ENCODE measurements around the gene EGFR. TPM values are rescaled to one million over a fixed set of nuclear protein-coding genes. Genes with fewer than 3 reads are reported as not detected.

EGFR gene
- total and polyA plus RNA-seq, 2 donors (not counting 1 experiment from before 2014, with no cell fraction given) = 55.3 to 62.8 TPM

- H3K36me3 ChIP-seq (ENCODE audit: control insufficient read depth, insufficient read depth, low read length) = peaks cover 5% of the 10 kb centered on the region
- no peak for TF ChIP-seq EZH2 (IDR thresholded peaks at IDR 0.05; ENCODE audit: low read length, missing control alignments)
- no peak for TF ChIP-seq CTCF (conservative IDR thresholded peaks at IDR 0.05 in 1 of 2, IDR thresholded peaks at IDR 0.05 in 1 of 2; ENCODE audit: low read depth in 1 of 2, low read length in 2 of 2)
- no peaks in the 10 kb centered on the region for H3K9me3 ChIP-seq (ENCODE audit: control insufficient read depth, insufficient read depth, low read depth, low read length)
- H3K27ac ChIP-seq (ENCODE audit: insufficient read depth, low read length) = peak overlapping the region; percentile 86
- H3K4me2 ChIP-seq (ENCODE audit: extremely low read depth, insufficient read depth, low read length) = peak overlapping the region; percentile 91
- no peak overlapping the region for H2AFZ ChIP-seq (ENCODE audit: low read length)
- H3K9ac ChIP-seq (ENCODE audit: insufficient read depth, low read length) = peak overlapping the region; percentile 95
- peak in 1 of 2 donors; percentile 29 for DNase-seq (ENCODE audit: low read depth in 2 of 2)
- H3K4me1 ChIP-seq (ENCODE audit: control insufficient read depth, extremely low read depth, insufficient read depth, low read length) = peaks cover 10% of the 10 kb centered on the region
- H3K27me3 ChIP-seq (ENCODE audit: control insufficient read depth, insufficient read depth, low read length) = no peaks in the 10 kb centered on the region
- peak overlapping the region; percentile 64 to 86 (median 82) for H3K4me3 ChIP-seq (replicated peaks in 1 of 4; ENCODE audit: control extremely low read depth in 1 of 4, insufficient read depth in 1 of 4, low read depth in 3 of 4, low read length in 4 of 4)
- peaks cover 65% of the 10 kb centered on the region for H3K79me2 ChIP-seq (ENCODE audit: control insufficient read depth, insufficient read depth, low read length)
- H4K20me1 ChIP-seq (ENCODE audit: control insufficient read depth, extremely low read depth, insufficient read depth, low read length) = no peaks in the 10 kb centered on the region
Measured at GRCh38 chr7:55019691-55020465, 1.1 kb downstream of the EGFR start.

- peaks cover 16% of the 10 kb centered on the region for H3K4me1 ChIP-seq (ENCODE audit: control insufficient read depth, extremely low read depth, insufficient read depth, low read length)
- H3K9me3 ChIP-seq (ENCODE audit: control insufficient read depth, insufficient read depth, low read depth, low read length) = no peaks in the 10 kb centered on the region
- peak overlapping the region; percentile 64 to 86 (median 82) for H3K4me3 ChIP-seq (replicated peaks in 1 of 4; ENCODE audit: control extremely low read depth in 1 of 4, insufficient read depth in 1 of 4, low read depth in 3 of 4, low read length in 4 of 4)
- H3K4me2 ChIP-seq (ENCODE audit: extremely low read depth, insufficient read depth, low read length) = peak overlapping the region; percentile 91
- peak overlapping the region; percentile 95 for H3K9ac ChIP-seq (ENCODE audit: insufficient read depth, low read length)
- DNase-seq (ENCODE audit: low read depth in 2 of 2) = peak; percentile 62 to 72
- peaks cover 5% of the 10 kb centered on the region for H3K36me3 ChIP-seq (ENCODE audit: control insufficient read depth, insufficient read depth, low read length)
- H3K27me3 ChIP-seq (ENCODE audit: control insufficient read depth, insufficient read depth, low read length) = no peaks in the 10 kb centered on the region
- H2AFZ ChIP-seq (ENCODE audit: low read length) = no peak overlapping the region
- H4K20me1 ChIP-seq (ENCODE audit: control insufficient read depth, extremely low read depth, insufficient read depth, low read length) = no peaks in the 10 kb centered on the region
- no peak for TF ChIP-seq CTCF (conservative IDR thresholded peaks at IDR 0.05 in 1 of 2, IDR thresholded peaks at IDR 0.05 in 1 of 2; ENCODE audit: low read depth in 1 of 2, low read length in 2 of 2)
- peak overlapping the region; percentile 86 for H3K27ac ChIP-seq (ENCODE audit: insufficient read depth, low read length)
- peaks cover 71% of the 10 kb centered on the region for H3K79me2 ChIP-seq (ENCODE audit: control insufficient read depth, insufficient read depth, low read length)
Measured at GRCh38 chr7:55020466-55020871, 1.7 kb downstream of the EGFR start.

DNA sequence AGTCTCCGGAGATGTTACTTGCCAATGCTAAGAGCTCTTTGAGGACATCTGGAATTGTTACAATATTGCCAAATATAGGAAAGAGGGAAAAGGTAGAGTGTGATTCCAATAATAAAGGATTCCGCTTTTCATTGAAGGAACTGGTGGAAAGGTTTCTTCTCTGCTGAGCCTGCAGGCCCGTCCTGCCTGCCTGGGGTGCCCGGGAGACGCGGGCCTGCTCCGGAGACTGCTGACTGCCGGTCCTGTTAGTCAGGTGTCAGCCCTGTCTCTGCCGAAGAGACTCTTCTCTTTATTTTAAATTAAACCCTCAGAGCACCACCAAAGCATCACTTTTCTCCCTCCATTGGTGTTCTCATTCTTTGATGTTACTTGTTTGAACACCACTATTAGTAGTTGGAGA, 2.2 kb downstream of the EGFR start:
- Histone ChIP-seq H3K4me2 (ENCODE audit: extremely low read depth, insufficient read depth, low read length) (peak overlapping the region; percentile 91), H4K20me1 (ENCODE audit: control insufficient read depth, extremely low read depth, insufficient read depth, low read length) (no peaks in the 10 kb centered on the region), H3K36me3 (ENCODE audit: control insufficient read depth, insufficient read depth, low read length) (peaks cover 5% of the 10 kb centered on the region), H3K4me3 (replicated peaks in 1 of 4; ENCODE audit: control extremely low read depth in 1 of 4, insufficient read depth in 1 of 4, low read depth in 3 of 4, low read length in 4 of 4) (peak overlapping the region; percentile 64 to 86 (median 82)), H3K27ac (ENCODE audit: insufficient read depth, low read length) (peak overlapping the region; percentile 86), H3K9ac (ENCODE audit: insufficient read depth, low read length) (no peak overlapping the region), H3K9me3 (ENCODE audit: control insufficient read depth, insufficient read depth, low read depth, low read length) (no peaks in the 10 kb centered on the region), H3K79me2 (ENCODE audit: control insufficient read depth, insufficient read depth, low read length) (peaks cover 77% of the 10 kb centered on the region), H2AFZ (ENCODE audit: low read length) (no peak overlapping the region), H3K27me3 (ENCODE audit: control insufficient read depth, insufficient read depth, low read length) (no peaks in the 10 kb centered on the region), H3K4me1 (ENCODE audit: control insufficient read depth, extremely low read depth, insufficient read depth, low read length) (peaks cover 22% of the 10 kb centered on the region)
- DNase-seq (ENCODE audit: low read depth in 2 of 2) = peak in 1 of 2 donors; percentile 16
- TF ChIP-seq CTCF (conservative IDR thresholded peaks at IDR 0.05 in 1 of 2, IDR thresholded peaks at IDR 0.05 in 1 of 2; ENCODE audit: low read depth in 1 of 2, low read length in 2 of 2) = no peak
- TF ChIP-seq EZH2 (IDR thresholded peaks at IDR 0.05; ENCODE audit: low read length, missing control alignments) = no peak

Measured in fibroblast of lung (primary cell).